CD1c-positive myeloid dendritic cell (primary cell): ENCODE results near the gene CAND2.
"Not testable (repeated sequence)": the region's sequence is repeated elsewhere in the genome, so short reads cannot be mapped to it uniquely, and the experiment has no call there.

Source experiments
- DNase-seq: peaks from one replicate; pipeline ENCODE4 v3.0.0-alpha.2; 2016; ENCODE audit errors: extremely low spot score

CAND2 gene

DNA sequence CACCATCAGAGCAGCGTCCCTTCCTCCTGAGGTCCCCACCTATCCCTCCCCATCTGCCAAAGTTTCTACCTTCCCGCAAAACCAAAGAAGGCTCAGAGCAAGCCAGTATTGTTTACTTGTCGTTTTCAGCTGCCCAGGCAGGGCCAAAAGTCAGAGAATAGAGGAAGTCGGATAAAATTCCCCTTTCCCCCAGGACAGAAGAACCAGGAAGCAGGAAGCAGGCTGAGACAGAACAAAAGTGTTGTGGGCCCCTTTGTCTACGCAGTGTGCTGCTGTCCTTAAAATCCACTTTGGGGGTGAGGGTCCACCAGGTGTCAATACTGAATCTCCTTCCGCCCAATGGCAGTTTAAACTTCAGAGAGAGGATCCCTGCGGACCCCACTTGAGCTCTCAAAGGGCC, 63.4 kb downstream of the CAND2 start:
- DNase-seq = peak; percentile 39

DNA sequence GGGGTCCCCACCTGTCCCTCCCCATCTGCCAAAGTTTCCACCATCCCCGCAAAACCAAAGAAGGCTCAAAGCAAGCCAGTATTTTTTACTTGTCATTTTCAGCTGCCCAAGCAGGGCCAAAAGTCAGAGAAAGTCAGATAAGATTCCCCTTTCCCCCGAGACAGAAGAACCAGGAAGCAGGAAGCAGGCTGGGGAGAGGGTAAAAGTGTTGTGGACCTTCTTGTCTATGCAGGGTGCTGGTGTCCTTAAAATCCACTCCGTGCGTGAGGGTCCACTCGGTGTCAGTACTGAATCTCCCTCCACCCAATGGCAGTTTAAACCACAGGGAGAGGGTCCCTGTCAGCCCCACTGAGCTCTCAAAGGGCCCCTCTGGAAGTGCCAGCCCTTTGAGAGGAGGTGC, 65.1 kb downstream of the CAND2 start:
- no peak for DNase-seq

GRCh38 chr3:12862387-12862786, 65.9 kb downstream of the CAND2 start:
- no peak for DNase-seq

DNA sequence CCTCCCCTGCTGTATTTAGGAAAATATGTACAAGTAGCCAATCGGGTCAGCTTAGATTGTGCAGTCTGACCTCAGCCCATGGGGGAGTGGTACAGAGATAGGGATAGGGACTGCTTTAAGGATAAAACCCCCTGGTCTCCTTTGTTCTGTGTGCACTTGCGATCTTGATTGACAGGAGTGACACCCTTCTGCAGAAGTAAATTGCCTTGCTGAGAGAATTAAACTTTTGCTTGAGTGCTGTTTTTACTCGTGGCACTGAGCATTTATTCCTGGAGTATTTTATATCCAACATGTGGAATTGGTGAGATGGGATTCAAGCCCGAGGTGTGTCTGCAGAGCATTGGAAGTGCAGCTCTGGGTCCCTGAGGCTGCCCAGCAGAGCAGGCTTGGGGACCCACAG, 68.8 kb downstream of the CAND2 start:
- no peak for DNase-seq

DNA sequence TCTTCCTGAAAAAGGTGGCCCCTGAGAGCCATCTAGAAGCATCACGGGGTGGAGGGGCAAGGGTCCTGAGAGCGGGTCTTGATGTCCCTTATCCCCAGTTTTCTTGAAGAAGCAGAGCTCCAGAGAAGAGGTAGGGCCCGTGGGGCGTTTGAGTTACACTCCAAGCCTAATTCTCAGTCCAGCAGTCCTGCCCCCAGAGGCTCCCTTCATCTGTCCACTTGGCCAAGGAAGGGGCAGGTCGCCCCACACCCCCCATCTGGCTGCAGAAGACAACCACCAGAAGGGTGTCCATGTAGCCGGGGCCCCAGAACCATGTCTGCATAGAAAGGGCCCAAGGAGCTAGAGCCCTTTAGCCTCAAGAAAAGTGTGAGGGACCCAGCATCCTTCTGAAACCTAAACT, 70.4 kb downstream of the CAND2 start:
- DNase-seq = no peak

DNA sequence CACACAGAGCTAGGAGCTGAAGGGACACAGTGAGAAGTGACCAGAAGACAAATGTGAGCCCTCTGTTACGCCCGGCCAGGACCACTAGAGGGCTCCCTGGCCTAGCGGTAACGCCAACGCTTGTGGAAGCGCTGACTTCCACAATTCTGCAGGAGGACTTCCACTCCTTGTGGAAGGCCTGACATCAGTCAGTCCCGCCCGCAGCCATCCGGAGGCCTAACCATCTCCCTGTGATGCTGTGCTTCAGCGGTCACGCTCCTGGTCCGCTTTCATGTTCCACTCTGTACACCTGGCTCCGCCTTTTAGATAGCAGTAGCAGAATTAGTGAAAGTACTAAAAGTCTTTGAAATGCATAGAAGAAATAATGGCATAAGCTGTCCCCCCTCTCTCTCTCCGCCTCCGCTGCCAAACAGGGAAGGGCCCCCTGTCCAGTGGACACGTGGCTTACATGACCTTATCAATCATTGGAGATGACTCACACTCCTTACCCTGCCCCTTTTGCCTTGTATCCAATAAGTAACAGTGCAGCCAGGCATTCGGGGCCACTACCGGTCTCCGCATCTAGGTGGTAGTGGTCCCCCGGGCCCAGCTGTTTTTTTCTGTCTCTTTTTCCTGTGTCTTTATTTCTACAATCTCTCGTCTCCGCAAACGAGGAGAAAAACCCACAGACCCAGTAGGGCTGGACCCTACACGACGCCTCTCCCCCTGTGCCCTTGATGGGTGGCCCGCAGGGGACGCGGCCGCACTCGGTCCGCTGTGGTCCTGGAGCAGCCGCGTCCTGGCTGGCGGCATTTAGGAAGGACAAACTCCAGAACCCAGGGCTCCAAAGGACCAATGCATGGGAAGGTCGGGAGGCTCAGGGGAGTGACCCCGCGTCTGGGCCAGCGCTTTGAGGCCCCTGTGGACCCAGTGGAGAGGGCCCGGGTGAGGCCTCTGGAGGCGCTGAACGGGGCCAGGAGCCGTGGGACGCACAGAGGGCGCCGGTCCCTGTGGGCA, 71.9 kb downstream of the CAND2 start:
- peak; percentile 93 for DNase-seq

GRCh38 chr3:12869035-12869621, 72.6 kb downstream of the CAND2 start:
- DNase-seq = peak; percentile 8

DNA sequence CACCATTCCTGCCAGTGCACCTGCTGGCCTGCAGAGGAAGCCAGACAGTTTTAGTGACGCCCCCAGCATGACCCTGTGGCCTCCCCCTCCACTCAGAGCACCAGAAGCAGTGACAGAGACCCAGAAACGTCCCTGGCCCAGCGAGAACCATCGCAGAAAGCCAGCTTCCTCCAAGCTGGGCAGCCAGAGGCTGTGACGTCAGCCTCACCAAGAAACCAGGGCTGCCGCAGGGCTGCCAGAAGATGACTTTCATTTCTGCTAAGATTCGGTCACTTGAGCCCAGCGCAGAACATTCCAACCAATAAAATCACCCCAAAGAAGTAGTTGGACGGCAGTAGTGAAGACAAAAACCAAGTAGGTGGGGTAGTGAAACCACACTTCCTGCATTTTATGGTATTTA, 74.5 kb downstream of the CAND2 start:
- DNase-seq = peak; percentile 76

DNA sequence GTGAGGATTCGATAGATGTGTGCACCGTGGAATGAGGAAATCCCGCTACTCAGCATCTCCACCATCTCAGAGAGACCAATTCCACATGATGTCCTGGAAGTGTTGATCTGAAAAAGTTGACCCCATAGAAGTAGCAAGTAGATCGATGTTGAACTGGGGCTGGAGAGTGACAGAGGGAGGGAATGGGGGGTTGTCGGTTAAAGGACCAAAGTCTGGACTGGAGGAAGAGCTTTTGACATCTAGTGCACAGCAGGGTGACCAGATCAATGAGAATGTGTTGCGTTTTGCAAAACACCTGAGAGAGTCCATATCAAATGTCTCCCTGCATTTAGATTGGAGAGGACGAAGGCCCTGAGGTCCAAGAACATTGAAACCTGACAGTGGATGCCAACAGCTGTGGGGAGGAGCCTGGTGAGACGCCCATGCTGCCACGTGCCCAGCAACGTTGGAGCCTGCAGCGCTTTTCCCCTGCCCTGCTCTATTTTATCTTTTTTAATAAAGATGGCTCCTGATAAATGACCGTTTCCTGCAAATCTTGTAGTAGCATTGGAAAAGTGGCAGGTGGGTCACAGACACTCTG, 75.0 kb downstream of the CAND2 start:
- no peak for DNase-seq

- peak; percentile 14 for DNase-seq
Measured at GRCh38 chr3:12875857-12876836, 79.7 kb downstream of the CAND2 start.

DNA sequence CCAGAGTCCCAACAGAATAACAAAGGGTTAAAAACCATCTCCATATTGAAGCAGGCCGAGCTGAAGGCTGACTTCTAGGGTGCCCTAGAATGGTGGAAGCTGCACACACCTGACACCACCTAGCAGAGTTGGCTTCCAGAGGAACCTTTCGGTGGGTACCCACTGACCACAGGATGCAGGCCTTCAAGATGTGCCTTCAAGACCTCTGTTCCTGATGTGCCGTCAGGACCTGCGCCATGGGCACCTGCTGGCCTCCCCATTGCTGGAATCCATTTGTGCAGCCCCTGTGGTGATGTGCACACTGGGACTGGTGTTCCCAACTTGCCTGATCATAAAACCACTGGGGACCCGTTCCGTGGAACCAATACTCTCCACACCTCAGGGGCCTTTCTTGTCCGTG, 80.6 kb downstream of the CAND2 start:
- DNase-seq = no peak

DNA sequence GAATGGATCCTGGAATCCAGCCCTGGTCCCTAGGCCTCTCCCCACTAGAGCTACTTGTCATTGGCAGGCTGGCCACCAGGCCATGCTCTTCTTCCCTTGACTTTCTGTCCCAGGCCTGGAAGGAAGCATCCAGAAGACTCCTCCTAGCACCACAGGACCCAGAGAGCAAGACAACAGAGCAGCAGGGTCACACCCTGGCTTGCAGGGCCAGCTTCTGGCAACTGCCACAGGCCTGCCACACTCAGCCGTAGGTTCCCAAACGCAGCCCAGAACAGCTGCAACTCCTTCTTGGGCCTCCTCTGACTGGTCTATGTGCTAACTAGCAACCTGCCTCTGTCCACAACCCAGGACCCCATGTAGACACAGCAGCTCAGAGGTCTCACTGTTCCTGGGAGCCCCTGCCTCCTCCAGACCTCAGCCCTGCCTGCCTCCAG, 81.7 kb downstream of the CAND2 start:
- DNase-seq = no peak

DNA sequence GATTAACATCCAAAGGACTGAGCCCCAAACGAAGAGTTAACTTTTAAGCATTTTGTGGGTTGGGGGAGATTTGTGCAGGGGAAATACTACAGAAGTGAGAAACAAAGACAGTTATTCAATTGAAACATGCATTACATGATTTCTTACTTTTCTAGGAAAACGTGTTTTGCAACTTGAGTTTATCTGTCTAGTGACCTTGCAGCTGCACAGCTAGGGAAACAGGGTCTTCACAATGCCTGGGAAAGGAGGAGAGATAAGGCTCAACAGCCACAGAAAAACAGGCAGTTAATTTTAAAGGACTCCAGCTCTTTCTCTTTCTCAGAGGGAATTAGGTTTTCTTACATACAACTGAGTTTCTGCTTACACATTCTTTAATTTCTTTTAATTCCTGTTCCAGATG, 82.3 kb downstream of the CAND2 start:
- not testable (repeated sequence) for DNase-seq

GRCh38 chr3:12879191-12879815, 82.8 kb downstream of the CAND2 start:
- no peak for DNase-seq

DNA sequence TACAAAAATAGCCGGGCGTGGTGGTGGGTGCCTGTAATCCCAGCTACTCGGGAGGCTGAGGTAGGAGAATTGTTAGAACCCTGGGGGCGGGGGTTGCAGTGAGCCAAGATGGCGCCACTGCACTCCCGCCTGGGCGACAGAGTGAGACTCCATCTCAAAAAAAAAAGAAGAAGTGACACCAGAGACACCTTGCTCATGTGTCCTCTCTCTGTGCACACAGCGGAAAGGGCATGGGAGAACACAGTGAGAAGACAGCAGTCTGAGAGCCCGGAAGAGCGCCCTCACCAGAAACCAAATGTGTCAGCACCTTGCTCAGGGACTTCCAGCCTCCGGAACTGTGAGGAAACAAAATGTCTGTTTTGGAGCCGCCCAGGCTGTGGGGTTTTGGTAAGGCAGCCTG, 85.4 kb downstream of the CAND2 start:
- not testable (repeated sequence) for DNase-seq

GRCh38 chr3:12882336-12883310, 86.1 kb downstream of the CAND2 start:
- no peak for DNase-seq

DNA sequence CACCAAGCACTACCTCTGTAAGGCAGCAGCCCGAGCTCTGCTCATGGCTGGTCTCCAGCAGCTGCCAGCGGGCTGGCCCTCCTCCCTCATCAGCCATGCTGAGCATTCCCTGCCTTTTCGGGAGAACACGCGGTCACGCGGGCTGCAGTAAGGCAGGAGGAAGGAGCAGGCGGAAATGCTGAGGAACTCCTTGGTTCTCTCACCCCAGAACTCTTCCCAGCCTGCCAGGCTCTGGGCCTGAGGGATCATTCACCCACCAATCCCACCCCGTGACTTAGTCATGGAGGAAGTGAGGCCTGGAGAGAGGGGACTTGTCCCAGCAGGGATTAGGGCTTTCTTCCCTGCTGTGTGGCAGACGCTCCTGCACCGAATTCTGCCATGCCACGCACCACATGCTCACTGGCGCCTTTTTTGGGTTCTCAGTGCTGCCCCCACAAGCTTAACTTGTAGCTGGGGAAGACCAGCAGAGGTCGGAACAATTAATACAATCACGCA, 87.8 kb downstream of the CAND2 start:
- no peak for DNase-seq
